Upper lobe of right lung (tissue), 1 donor: Measurements from ENCODE around the gene DBET. TPM values are rescaled to one million over a fixed set of nuclear protein-coding genes. Genes with fewer than 3 reads are reported as not detected.
"Not testable (repeated sequence)": the region's sequence is repeated elsewhere in the genome, so short reads cannot be mapped to it uniquely, and the experiment has no call there.

Experiments used
- ATAC-seq: fragments of 200-7000 bp; cut with Tn5 transposase; one replicate; pipeline ENCODE4 v1.9.1; 2020; ENCODE audit warnings: mild to moderate bottlenecking, moderate library complexity
- DNase-seq: peaks from one replicate; pipeline ENCODE4 v3.0.0-alpha.2; 2020
- H3K27ac ChIP-seq: fragments of 200-600 bp; one replicate; pipeline ENCODE4 v1.8.0; 2022
- H3K27me3 ChIP-seq: fragments of 200-600 bp; one replicate; pipeline ENCODE4 v1.8.0; 2022; ENCODE audit warnings: mild to moderate bottlenecking
- H3K36me3 ChIP-seq: fragments of 200-600 bp; one replicate; pipeline ENCODE4 v1.8.0; 2022
- H3K4me1 ChIP-seq: fragments of 200-600 bp; one replicate; pipeline ENCODE4 v1.8.0; 2022
- H3K4me3 ChIP-seq: fragments of 200-600 bp; one replicate; pipeline ENCODE4 v1.8.0; 2022; ENCODE audit warnings: mild to moderate bottlenecking
- H3K9me3 ChIP-seq: fragments of 200-600 bp; one replicate; pipeline ENCODE4 v1.8.0; 2022
- CTCF ChIP-seq: fragments of 200-600 bp; IDR thresholded peaks from one replicate; pipeline ENCODE4 v1.8.0; 2022; ENCODE audit warnings: antibody characterized with exemption
- intact Hi-C: fragments of 100-400 bp; cut with DNase I; formaldehyde crosslinking; loops from one replicate; pipeline ENCODE4 v1.11.0; 2022
- long read RNA-seq: library from polyadenylated mRNA; unstranded; transcript quantifications from one replicate; pipeline ENCODE4 v2.0.0, GENCODE V29; 2021
- total RNA-seq: library from RNA; stranded (reverse); fragmentation: NEBNext Ultra II Directional; extraction: Animal tissue kit (Norgen Biotek cat#: 25700); gene quantifications from one replicate; pipeline ENCODE4 v1.2.1, GENCODE V29; 2021
- donor health status: DM: no; HTN: yes; CAD: no; lungs with severe emphysema.

Gene DBET
- total RNA-seq, result not detected
- long read RNA-seq, result 0 reads

- H3K9me3 ChIP-seq, H3K4me3 ChIP-seq, H3K27me3 ChIP-seq, DNase-seq, ATAC-seq, H3K36me3 ChIP-seq, H3K27ac ChIP-seq, H3K4me1 ChIP-seq, intact Hi-C loops: not testable (repeated sequence)
Measured at GRCh38 chr4:190064342-190064741, at the start of gene DBET. TSS of gene DBET (plus strand) at chr4:190064502.

DNA sequence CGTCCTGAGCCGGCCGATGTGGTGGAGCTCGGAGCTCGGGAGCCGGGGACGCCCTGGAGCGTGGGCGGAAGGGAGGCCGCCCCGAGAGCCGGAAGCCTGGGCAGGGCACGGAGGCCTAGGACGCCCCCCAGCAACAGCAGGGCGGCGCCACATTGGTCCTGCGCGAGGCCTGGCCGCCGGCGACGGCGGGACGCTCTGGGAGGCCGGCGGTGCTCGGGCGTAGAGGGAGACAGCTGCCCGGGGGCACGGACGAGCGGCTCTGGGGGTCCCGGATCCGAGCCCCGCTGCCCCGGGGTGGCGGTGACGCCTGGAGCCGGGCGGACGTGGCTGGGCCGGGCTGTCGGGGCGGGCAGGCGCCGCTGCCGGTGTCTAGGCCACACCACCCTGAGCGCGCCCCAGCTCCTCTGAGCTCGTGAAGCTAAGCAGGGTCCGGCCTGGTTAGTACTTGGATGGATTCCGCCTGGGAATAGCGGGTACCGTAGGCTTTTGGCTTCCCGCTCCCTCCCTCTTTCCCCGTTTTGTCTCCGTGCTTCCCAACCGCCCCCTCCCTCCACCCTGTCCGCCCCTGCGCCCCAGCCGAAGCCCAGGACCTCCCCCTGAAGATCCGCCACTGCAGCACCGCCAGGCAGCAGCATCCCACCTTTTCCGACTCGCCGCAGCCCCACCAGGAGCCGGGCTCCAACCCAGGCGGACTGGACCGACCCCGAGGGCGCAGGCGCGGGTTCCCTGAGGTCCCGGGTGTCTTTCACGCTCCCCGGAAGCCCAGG is 49.3 kb upstream of the DBET start:
- ATAC-seq, result peak; percentile 55
- Histone ChIP-seq H3K27me3 (peaks cover 81% of the 10 kb centered on the region), H3K4me3 (peak overlapping the region; percentile 5), H3K36me3 (no peaks in the 10 kb centered on the region), H3K4me1 (no peaks in the 10 kb centered on the region), H3K27ac (no peak overlapping the region), H3K9me3 (no peaks in the 10 kb centered on the region)
- no peak for TF ChIP-seq CTCF
- intact Hi-C loops, result no loop called here
- DNase-seq, result no peak

- H3K36me3 ChIP-seq, result no peaks in the 10 kb centered on the region
- no peaks in the 10 kb centered on the region for H3K9me3 ChIP-seq
- no peak for DNase-seq
- peaks cover 84% of the 10 kb centered on the region for H3K27me3 ChIP-seq
- TF ChIP-seq CTCF, result no peak
- H3K4me3 ChIP-seq, result no peak overlapping the region
- intact Hi-C loops, result no loop called here
- H3K4me1 ChIP-seq, result no peaks in the 10 kb centered on the region
- H3K27ac ChIP-seq, result no peak overlapping the region
- no peak for ATAC-seq
Measured at GRCh38 chr4:190015538-190016368, 48.5 kb upstream of the DBET start.

DNA sequence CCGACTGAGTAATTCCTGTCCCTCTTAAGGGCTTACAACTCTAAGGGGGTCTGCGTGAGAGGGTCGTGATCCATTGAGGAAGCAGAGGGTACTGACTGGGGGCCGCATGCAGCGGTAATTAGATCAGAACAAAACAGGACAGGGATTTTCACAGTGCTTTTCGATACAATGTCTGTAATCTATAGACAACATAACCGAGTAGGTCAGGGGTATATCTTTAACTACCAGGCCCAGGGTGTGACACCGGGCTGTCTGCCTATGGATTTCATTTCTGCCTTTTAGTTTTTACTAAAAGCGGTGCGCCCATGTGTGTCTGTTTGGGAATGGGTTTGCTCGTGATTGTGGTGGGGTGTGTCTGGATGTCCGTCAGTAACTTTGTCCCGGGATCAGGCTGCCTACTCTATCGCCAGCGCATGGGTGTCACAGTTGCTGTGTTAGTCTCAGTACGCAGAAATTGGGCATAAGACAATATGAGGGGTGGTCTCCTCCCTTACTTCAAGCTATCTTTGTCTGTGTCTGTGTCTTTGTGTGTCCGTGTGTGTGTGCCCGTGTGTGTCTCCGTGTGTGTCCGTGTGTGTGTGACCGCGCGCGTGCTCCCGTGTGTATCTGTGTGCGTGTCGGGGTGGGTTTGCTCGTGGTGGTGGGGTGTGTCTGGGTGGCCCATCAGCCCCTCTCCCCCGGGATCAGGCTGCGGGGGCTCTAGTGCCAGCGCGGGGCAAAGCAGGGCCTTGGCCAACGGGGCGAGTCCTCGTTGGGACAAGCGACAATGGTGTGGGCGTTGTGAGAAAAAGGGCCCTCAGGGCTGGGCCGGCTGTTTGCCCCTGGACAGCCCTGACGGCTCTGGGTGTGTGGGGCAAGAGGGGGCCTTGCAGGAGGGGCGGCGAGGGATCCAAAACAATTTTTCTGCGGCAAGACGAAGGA is 47.7 kb upstream of the DBET start:
- no peaks in the 10 kb centered on the region for H3K4me1 ChIP-seq
- no peak overlapping the region for H3K4me3 ChIP-seq
- H3K27me3 ChIP-seq, result peaks cover 87% of the 10 kb centered on the region
- no peak for ATAC-seq
- intact Hi-C loops, result no loop called here
- DNase-seq, result no peak
- TF ChIP-seq CTCF, result no peak
- no peaks in the 10 kb centered on the region for H3K9me3 ChIP-seq
- no peak overlapping the region for H3K27ac ChIP-seq
- H3K36me3 ChIP-seq, result no peaks in the 10 kb centered on the region

DNA sequence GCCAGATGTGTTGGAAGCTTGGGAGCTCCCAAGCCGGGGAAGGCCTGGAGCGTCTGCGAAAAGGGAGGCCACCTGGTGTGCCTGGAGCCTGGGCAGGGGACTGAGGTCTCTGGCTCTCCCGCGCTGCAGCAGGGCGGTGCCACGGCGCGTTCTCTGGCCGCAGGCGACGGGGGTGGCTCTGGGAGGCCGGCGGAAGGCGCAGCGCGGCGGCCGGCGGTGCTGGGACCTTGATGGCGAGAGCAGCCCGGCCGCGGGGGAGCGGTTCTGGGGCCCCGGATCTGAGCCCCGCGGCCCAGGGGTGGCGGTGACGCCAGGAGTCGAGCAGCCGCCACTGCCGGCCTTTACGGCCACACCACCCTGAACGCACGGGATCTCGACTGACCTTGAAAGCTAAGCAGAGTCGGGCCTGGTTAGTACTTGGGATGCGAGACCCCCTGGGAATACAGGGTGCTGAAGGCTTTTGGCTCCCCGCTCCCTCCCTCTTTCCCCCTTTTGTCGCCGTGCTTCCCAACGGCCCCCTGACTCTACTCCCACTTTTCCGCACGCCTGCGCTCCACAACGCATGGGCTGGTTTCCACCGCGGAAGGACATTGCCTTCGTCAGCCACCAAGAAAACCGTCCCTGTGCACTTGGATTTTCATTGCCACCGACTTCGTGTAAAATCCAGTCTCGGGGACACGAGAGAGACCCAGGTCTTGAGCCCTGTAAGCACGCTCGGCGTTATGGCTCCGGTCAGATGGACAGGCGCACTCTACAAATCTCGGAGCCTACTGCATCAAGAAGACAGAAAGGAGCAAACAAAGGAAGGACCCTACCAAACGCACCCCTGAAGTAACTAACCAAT is 46.7 kb upstream of the DBET start:
- TF ChIP-seq CTCF, result no peak
- DNase-seq, result no peak
- Histone ChIP-seq H3K4me3 (no peak overlapping the region), H3K27me3 (peaks cover 79% of the 10 kb centered on the region), H3K4me1 (no peaks in the 10 kb centered on the region), H3K9me3 (no peaks in the 10 kb centered on the region), H3K27ac (no peak overlapping the region), H3K36me3 (no peaks in the 10 kb centered on the region)
- intact Hi-C loops, result no loop called here
- ATAC-seq, result no peak
